A549 (cell line): Measurements from ENCODE around the gene IGSF9.

Source experiments
- BHLHE40 ChIP-seq: IDR thresholded peaks from 2 replicates; pipeline ENCODE4 v1.6.1; 2012; ENCODE audit warnings: low read depth, low read length, inconsistent platforms
- CTCF ChIP-seq: fragments of >200 bp; sonication (Bioruptor Twin); formaldehyde crosslinking; IDR thresholded peaks from 3 replicates; pipeline ENCODE4 v1.5.1; 2016
- HDAC2 ChIP-seq: fragments of 200-600 bp; sonication (generic); IDR thresholded peaks from 2 replicates; pipeline ENCODE4 v1.6.1; 2016
- MAFK ChIP-seq: fragments of 450-650 bp; IDR thresholded peaks from 2 replicates; pipeline ENCODE4 v1.6.1; 2014; ENCODE audit not compliant: partially characterized antibody
- MAX ChIP-seq: IDR thresholded peaks from 2 replicates; pipeline ENCODE4 v1.6.1; 2012
- PHF8 ChIP-seq: fragments of 200-600 bp; sonication (generic); IDR thresholded peaks from 2 replicates; pipeline ENCODE4 v1.6.1; 2016; ENCODE audit warnings: low read depth, mild to moderate bottlenecking, antibody characterized with exemption, moderate library complexity, borderline replicate concordance
- POLR2A ChIP-seq: IDR thresholded peaks from 2 replicates; pipeline ENCODE4 v1.6.1; 2012; ENCODE audit warnings: mild to moderate bottlenecking, low read length
- REST ChIP-seq: fragments of 200-600 bp; sonication (generic); IDR thresholded peaks from 2 replicates; pipeline ENCODE4 v1.6.1; 2016; ENCODE audit warnings: antibody characterized with exemption, mild to moderate bottlenecking, moderate library complexity
- TFCP2L1 ChIP-seq: fragments of 250-450 bp; sonication (Bioruptor Pico); IDR thresholded peaks from 2 replicates; pipeline ENCODE4 v1.5.0; 2021; ENCODE audit warnings: mild to moderate bottlenecking

GRCh38 chr1:159970932-159971342 is 25.5 kb upstream of the IGSF9 start:
- no peak for TF ChIP-seq TFCP2L1 (CRISPR knock-in tag)
- TF ChIP-seq POLR2A: no peak
- no peak for TF ChIP-seq HDAC2
- TF ChIP-seq CTCF: no peak
- peak; percentile 66 for TF ChIP-seq MAX
- TF ChIP-seq PHF8: no peak
- no peak for TF ChIP-seq BHLHE40
- TF ChIP-seq MAFK: no peak
- no peak for TF ChIP-seq REST
